Measurements from ENCODE around the gene TMC2. TPM values are rescaled to one million over a fixed set of nuclear protein-coding genes. Genes with fewer than 3 reads are reported as not detected.
"Not testable (repeated sequence)": the region's sequence is repeated elsewhere in the genome, so short reads cannot be mapped to it uniquely, and the experiment has no call there.

TMC2 gene
- total RNA-seq, 1 donor from 2014 or later, result not detected

DNA sequence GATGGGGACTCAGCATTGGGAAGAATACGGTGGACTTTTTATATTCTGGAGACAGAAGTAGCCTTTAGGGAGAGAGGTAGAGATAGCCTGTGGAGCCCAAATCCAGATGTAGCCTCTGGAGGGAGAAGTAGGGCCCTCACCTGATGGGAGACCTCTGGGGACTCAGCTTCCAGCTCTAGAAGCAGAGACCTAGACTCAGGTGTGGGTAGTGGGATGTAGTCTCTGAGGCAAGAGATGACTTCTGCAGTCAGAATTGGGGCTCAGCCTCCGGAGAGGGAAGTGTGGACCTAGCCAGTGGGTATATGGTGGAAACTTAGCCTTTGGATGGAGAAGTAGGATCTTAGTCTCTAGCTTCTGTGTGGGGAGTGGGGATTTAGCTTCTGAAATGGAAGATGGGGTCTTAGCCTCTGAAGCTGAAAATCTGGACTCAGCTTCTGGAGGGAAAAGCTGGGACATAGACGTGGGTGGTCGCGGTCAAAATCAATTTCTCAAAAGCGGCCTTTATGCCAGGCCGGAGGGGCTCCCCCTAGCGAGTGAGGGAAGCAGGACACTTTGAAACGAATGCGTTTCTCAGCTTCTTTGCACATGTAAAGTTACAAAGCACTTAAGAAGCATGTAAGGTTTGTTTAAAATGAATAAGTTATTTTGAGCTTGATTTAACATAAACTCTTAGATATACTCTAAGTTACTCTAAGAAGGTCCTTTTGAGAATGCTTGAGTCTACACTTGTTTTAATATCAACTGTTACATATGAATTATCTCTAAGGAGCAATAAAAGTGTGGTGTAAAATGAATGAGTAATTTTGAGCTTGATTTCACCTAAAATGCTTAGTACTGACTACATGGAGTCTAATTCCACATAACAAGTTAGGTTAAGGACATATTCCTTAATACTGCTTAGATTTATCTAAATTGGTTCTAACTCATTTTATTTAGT, 14.7 kb upstream of the TMC2 start:
- Histone ChIP-seq H3K4me3 (no peak overlapping the region), H3K27me3 (no peaks in the 10 kb centered on the region), H3K27ac (no peak overlapping the region), H3K4me1 (peaks cover 9% of the 10 kb centered on the region), H3K9me3 (no peaks in the 10 kb centered on the region), H3K36me3 (no peaks in the 10 kb centered on the region)
- DNase-seq (ENCODE audit: extremely low spot score in 2 of 2), result no peak
- TF ChIP-seq CTCF (IDR thresholded peaks at IDR 0.05) (peak in 2 of 3 experiments; percentile 44 to 57), POLR2A (IDR thresholded peaks at IDR 0.05) (no peak), POLR2AphosphoS5 (IDR thresholded peaks at IDR 0.05; ENCODE audit: insufficient read depth in 1 of 2, low read depth in 1 of 2) (no peak)
- intact Hi-C loops (cut with DNase I), result no loop called here

DNA sequence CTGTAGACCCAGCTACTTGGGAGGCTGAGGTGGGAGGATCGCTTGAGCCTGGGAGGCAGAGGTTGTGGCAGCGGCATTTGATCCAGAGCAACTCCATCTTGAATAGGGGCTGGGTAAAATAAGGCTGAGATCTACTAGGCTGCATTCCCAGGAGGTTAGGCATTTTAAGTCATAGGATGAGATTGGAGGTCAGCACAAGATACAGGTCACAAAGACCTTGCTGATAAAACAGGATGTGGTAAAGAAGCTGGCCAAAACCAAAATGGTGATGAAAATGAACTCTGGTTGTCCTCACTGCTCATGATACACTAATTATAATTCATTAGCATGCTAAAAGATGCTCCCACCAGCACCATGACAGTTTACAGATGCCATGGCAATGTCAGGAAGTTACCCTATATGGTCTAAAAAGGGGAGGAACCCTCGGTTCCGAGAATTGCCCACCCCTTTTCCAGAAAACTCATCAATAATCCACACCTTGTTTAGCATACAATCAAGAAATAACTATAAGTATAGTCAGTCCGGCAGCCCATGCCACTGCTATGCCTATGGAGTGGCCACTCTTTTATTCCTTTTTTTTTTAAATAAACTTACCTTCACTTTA, 13.4 kb upstream of the TMC2 start:
- H3K9me3 ChIP-seq; H3K27ac ChIP-seq; H3K36me3 ChIP-seq; intact Hi-C loops (cut with DNase I); H3K4me3 ChIP-seq; H3K4me1 ChIP-seq; DNase-seq (ENCODE audit: extremely low spot score in 2 of 2); H3K27me3 ChIP-seq: not testable (repeated sequence)

DNA sequence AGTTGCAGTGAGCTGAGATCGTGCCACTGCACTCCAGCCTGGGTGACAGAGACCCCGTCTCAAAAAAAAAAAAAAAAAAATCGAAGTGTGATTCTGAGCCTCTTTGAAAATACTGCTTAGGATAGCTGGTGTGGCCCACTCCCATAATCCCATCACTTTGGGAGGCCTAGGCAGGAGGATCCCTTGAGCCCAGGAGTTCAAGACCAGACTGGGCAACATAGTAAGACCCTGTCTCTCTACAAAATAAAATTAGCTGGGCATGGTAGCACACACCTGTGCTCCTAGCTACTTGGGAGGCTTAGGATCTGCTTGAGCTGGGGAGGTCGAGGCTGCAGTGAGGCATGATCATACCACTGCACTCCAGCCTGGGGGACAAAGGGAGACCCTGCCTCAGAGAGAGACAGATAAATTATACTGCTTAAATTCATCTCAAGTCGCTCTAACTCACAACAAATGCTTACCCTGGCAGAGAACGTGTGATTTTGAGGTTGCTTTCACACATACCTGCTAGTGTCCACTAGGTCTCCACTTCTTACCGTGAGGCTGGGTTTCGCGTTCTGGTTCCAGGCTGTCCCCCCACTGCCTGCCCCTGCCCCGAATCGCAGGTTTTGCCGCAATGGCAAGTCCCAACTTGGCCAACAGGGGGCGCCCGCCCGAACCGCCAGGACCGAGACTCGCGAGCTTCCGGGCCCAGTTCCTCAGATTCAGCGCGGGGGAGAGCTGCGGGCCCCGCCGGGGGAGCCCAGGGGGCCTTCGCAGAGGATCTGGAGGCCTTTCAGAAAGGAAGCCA, 12.3 kb upstream of the TMC2 start:
- H3K36me3 ChIP-seq, result no peaks in the 10 kb centered on the region
- intact Hi-C loops (cut with DNase I), result no loop called here
- TF ChIP-seq POLR2A (IDR thresholded peaks at IDR 0.05) (peak in 1 of 2 donors; percentile 24), POLR2AphosphoS5 (IDR thresholded peaks at IDR 0.05; ENCODE audit: insufficient read depth in 1 of 2, low read depth in 1 of 2) (peak; percentile 76 to 86), CTCF (IDR thresholded peaks at IDR 0.05) (peak; percentile 83 to 96 (median 95))

GRCh38 chr20:2524709-2525506, 11.5 kb upstream of the TMC2 start:
- Histone ChIP-seq H3K9me3 (no peaks in the 10 kb centered on the region), H3K4me1 (peaks cover 9% of the 10 kb centered on the region), H3K27me3 (no peaks in the 10 kb centered on the region), H3K4me3 (peak overlapping the region; percentile 89 to 94), H3K27ac (peak overlapping the region; percentile 98), H3K36me3 (no peaks in the 10 kb centered on the region)
- DNase-seq (ENCODE audit: extremely low spot score in 2 of 2), result no peak
- intact Hi-C loops (cut with DNase I), result no loop called here
- no peak for TF ChIP-seq POLR2A (IDR thresholded peaks at IDR 0.05)
- peak in 1 of 2 donors; percentile 38 for TF ChIP-seq POLR2AphosphoS5 (IDR thresholded peaks at IDR 0.05; ENCODE audit: insufficient read depth in 1 of 2, low read depth in 1 of 2)
- no peak for TF ChIP-seq CTCF (IDR thresholded peaks at IDR 0.05)

More for the DNA sequence above, 12.3 kb upstream of the TMC2 start:
- Histone ChIP-seq H3K27ac (peak overlapping the region; percentile 98), H3K27me3 (no peaks in the 10 kb centered on the region), H3K4me3 (peak overlapping the region; percentile 89 to 94), H3K9me3 (no peaks in the 10 kb centered on the region), H3K4me1 (peaks cover 9% of the 10 kb centered on the region)
- DNase-seq (ENCODE audit: extremely low spot score in 2 of 2), result no peak

GRCh38 chr20:2526218-2526583, 10.2 kb upstream of the TMC2 start:
- H3K4me1 ChIP-seq; H3K36me3 ChIP-seq; H3K9me3 ChIP-seq; H3K27ac ChIP-seq; DNase-seq (ENCODE audit: extremely low spot score in 2 of 2); H3K27me3 ChIP-seq; intact Hi-C loops (cut with DNase I); H3K4me3 ChIP-seq: not testable (repeated sequence)

Data from vagina (tissue), 2 donors.